ENCODE data around the gene FBXO24. TPM values are rescaled to one million over a fixed set of nuclear protein-coding genes. Genes with fewer than 3 reads are reported as not detected.

The FBXO24 gene
- total and polyA plus RNA-seq, 2 of the 8 experiments (the other 6 are each of a cell fraction or from before 2014, with no cell fraction given): 0.35 to 0.57 TPM

DNA sequence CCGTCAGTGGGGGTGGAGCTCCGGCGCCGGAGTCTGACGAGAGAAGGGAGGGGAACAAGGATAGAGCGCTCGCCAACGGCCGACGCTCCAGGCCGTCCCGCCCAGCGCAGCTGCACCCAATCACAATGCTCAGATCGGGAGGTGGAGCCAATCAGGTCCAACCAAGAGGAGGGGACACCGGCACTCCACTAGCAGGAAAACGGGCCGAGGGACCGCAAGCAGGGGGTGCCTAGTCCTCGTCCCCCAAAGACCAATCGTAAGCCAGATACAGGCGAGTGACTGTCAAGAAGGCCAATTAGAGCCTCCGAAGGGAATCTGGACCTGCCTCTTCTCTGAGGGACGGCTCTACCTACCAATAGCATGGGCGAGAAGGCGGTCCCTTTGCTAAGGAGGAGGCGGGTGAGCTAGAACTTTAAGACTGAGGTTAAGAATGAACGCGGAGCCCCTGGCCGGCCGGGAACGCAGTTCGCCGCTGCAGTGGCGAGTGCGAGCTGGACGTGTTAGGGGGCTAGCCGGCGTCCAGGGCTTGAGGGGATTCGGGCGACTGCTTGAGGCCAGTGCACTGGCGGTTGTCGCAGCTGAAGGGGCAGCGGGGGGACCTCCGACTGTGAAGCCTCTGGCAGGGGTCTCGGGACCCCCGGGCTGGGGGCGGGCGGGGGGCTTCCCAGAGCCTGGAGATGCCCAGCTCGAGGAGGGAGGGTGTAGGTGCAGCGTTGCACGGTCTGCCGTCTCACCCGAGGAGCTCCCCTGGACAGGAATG is at the start of gene FBXO24 (continued):
- TF ChIP-seq RAD21 (IDR thresholded peaks at IDR 0.05 in 1 of 2, conservative IDR thresholded peaks at IDR 0.05 in 1 of 2; ENCODE audit: low read depth in 2 of 2, low read length in 2 of 2): 0 out of 4 replicates have a peak, but pooled peaks of 1 of the 2 experiments have one; percentile 4
- TF ChIP-seq SIX5 (IDR thresholded peaks at IDR 0.05; ENCODE audit: low read depth, low read length): no peak
- peak; percentile 98 for TF ChIP-seq CHD2 (IDR thresholded peaks at IDR 0.05; ENCODE audit: low read length)
- 0 out of 4 replicates have a peak, but pooled peaks of 1 of the 3 experiments have one; percentile 0 for TF ChIP-seq CTCF (IDR thresholded peaks at IDR 0.05; ENCODE audit: control extremely low read depth in 1 of 3, insufficient read depth in 1 of 3, low read depth in 1 of 3, low read length in 3 of 3)
- TF ChIP-seq POLR2A (IDR thresholded peaks at IDR 0.05; ENCODE audit: control extremely low read depth in 1 of 2, low read depth in 2 of 2, low read length in 2 of 2): peak in 1 of 2 experiments; percentile 47; a peak in 2 of 3 replicates
- TF ChIP-seq ATF2 (IDR thresholded peaks at IDR 0.05; ENCODE audit: low read length): no peak
- TF ChIP-seq NRF1 (IDR thresholded peaks at IDR 0.05; ENCODE audit: low read depth, low read length): 0 out of 2 replicates have a peak, but pooled peaks have one; percentile 12
- peak; percentile 100 for TF ChIP-seq SP2 (IDR thresholded peaks at IDR 0.05; ENCODE audit: low read length)
- peak; percentile 100 for TF ChIP-seq SP1 (IDR thresholded peaks at IDR 0.05; ENCODE audit: low read depth, low read length)
- TF ChIP-seq NANOG (IDR thresholded peaks at IDR 0.05; ENCODE audit: insufficient read depth, low read depth, low read length, poor library complexity, severe bottlenecking): peak; percentile 10
- peak in 1 of 2 experiments; percentile 65; a peak in 1 of 4 replicates for TF ChIP-seq SIN3A (conservative IDR thresholded peaks at IDR 0.05 in 1 of 2, IDR thresholded peaks at IDR 0.05 in 1 of 2; ENCODE audit: low read depth in 1 of 2, low read length in 2 of 2)
- peak; percentile 37 for TF ChIP-seq KDM4A (IDR thresholded peaks at IDR 0.05; ENCODE audit: low read depth, low read length, severe bottlenecking)
- TF ChIP-seq TAF1 (IDR thresholded peaks at IDR 0.05; ENCODE audit: low read depth, low read length): peak; percentile 65
- no peak for TF ChIP-seq FOSL1 (IDR thresholded peaks at IDR 0.05; ENCODE audit: insufficient read depth, low read depth, low read length)

All from H1 (cell line).